ENCODE measurements around the gene NYAP1. TPM values are rescaled to one million over a fixed set of nuclear protein-coding genes. Genes with fewer than 3 reads are reported as not detected.
"Not testable (repeated sequence)": the region's sequence is repeated elsewhere in the genome, so short reads cannot be mapped to it uniquely, and the experiment has no call there.

Gene NYAP1
- total RNA-seq, 2 experiments from 2014 or later = 0.07 to 0.12 TPM

DNA sequence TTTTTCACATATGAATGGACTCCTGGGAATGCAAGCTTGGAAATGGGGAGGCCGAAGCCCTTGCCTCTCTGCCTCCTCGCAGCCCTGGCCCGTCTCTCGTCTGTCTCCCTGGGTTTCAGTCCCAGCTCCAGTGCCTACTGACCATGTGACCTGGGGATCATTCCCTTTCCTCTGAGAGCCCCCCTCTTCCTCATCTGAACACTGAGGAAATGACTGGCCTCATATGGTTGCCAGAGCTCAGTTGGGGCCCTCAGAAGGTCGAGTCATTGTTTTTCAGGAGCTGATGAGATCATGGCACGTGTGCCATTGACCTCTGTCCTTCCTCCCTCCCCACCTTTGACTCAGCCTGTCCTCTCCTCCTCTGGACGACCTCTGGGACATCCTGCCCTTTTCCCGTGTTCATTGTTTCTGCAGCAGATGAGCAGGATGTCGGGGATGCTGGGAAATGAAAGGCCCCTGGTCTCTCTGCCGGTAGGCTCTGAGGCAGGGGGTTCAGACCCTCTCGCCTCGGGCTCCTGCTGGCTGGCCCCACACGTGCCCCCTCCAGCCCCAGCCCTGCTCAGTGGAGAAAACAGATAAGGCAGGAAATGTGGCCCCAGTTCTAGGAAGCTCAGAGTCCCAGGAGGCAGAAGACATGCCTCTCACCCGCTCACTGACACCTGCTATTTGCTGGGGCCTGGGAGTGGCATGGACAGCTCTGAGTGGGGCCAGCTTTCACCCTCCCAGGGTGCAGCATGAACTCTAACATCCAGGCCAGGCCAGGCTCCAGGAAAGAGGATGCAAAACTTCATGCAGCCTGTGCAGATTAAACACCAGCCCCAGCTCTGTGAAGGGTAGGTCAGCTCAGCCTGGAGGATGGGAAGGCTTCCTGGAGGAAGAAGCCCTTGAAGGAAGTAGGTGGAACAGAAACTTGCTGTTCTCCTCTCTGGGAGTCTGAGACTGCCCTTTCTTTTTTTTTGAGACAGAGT, 39.1 kb upstream of the NYAP1 start:
- DNase-seq (no peak), ATAC-seq (peak; percentile 63)
- CTCF ChIA-PET = interaction anchor here (0.6 to 2.5 kb wide), 11 partner anchors 8 to 362 kb away, joined by 3 to 10 read pairs (median 3); partner anchors contain the start of gene PPP1R35
- H3K27me3 Mint-ChIP-seq = no peaks in the 10 kb centered on the region
- no peaks in the 10 kb centered on the region for H3K9me3 Mint-ChIP-seq (ENCODE audit: low read depth)
- H3K27ac Mint-ChIP-seq = peak overlapping the region; percentile 74
- no peak overlapping the region for H3K4me3 Mint-ChIP-seq
- H3K36me3 Mint-ChIP-seq = no peaks in the 10 kb centered on the region
- H3K4me1 Mint-ChIP-seq = peaks cover 20% of the 10 kb centered on the region

DNA sequence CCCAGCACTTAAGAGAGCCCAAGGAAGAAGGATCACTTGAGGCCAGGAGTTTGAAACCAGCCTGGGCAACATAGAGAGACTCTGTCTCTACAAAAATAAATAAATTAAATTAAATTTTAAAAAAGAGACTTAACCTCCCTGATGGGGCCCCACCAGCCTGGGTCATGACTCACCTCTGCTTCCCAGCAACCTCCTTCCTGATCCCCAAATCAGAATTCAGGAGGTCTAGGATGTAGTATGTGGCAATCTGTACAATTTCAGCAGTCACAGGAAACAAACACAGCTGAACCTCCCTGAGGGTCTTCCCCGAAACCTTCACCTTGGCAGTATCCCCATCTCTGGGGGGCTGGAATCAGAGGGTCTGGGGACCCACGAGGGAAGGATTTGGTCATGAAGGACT, 37.7 kb upstream of the NYAP1 start:
- ATAC-seq = no peak
- Mint-ChIP-seq H3K4me3 (no peak overlapping the region), H3K36me3 (no peaks in the 10 kb centered on the region), H3K9me3 (ENCODE audit: low read depth) (no peaks in the 10 kb centered on the region), H3K27ac (no peak overlapping the region), H3K27me3 (no peaks in the 10 kb centered on the region), H3K4me1 (peaks cover 29% of the 10 kb centered on the region)
- no peak for DNase-seq
- CTCF ChIA-PET = interaction anchor here (1.4 to 2.5 kb wide), 3 partner anchors 39 to 313 kb away, joined by 4 to 10 read pairs (median 9); no protein-coding TSS in a partner anchor

DNA sequence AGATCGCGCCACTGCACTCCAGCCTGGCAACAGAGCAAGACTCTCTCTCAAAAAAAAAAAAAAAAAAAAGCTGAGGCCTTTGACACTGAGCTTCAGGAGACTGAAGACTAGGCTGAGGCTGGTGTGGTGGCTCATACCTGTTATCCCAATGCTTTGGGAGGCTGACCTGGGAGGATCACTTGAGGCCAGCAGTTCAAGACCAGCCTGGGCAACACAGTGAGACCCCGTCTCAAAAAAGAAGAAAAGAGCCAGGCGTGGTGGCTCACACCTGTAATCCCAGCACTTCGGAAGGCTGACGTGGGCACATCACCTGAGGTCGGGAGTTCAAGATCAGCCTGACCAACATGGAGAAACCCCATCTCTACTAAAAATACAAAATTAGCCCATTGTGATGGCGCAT, 36.4 kb upstream of the NYAP1 start:
- H3K4me1 Mint-ChIP-seq = peaks cover 29% of the 10 kb centered on the region
- H3K27me3 Mint-ChIP-seq; ATAC-seq; H3K9me3 Mint-ChIP-seq (ENCODE audit: low read depth); DNase-seq; H3K36me3 Mint-ChIP-seq; H3K4me3 Mint-ChIP-seq; H3K27ac Mint-ChIP-seq: not testable (repeated sequence)
- CTCF ChIA-PET = interaction anchor here (0.8 to 1.4 kb wide), 4 partner anchors 22 to 315 kb away, joined by 3 to 5 read pairs (median 3); no protein-coding TSS in a partner anchor

DNA sequence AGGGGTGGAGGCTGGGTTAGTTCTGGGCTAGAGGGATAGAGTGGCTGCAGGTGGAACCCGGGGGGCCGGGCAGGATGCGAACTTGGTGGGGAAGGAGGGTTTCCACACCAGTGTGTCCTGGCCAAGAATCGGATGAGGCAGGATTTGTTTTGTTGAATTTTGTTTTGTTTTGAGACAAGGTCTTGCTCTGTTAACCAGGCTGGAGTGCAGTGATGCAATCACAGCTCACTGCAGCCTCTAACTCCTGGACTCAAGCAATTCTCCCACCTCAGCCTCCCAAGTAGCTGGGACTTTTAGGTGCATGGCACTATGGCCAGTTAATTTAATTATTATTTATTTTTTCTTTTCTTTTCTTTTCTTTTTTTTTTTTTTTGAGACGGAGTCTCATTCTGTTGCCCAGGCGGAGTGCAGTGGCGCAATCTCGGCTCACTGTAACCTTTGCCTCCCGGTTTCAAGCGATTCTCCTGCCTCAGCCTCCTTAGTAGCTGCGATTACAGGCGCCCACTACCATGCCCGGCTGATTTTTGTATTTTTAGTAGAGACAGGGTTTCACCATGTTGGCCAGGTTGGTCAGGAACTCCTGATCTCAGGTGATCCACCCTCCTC, 34.4 kb upstream of the NYAP1 start:
- no peak overlapping the region for H3K27ac Mint-ChIP-seq
- H3K36me3 Mint-ChIP-seq = no peaks in the 10 kb centered on the region
- H3K9me3 Mint-ChIP-seq (ENCODE audit: low read depth) = no peaks in the 10 kb centered on the region
- ATAC-seq = no peak
- CTCF ChIA-PET = interaction anchor here (0.6 to 3.1 kb wide), 9 partner anchors 8 to 452 kb away, joined by 3 to 16 read pairs (median 4); partner anchors contain the start of gene PPP1R35
- H3K4me3 Mint-ChIP-seq = no peak overlapping the region
- DNase-seq = no peak
- peaks cover 27% of the 10 kb centered on the region for H3K4me1 Mint-ChIP-seq
- no peaks in the 10 kb centered on the region for H3K27me3 Mint-ChIP-seq

DNA sequence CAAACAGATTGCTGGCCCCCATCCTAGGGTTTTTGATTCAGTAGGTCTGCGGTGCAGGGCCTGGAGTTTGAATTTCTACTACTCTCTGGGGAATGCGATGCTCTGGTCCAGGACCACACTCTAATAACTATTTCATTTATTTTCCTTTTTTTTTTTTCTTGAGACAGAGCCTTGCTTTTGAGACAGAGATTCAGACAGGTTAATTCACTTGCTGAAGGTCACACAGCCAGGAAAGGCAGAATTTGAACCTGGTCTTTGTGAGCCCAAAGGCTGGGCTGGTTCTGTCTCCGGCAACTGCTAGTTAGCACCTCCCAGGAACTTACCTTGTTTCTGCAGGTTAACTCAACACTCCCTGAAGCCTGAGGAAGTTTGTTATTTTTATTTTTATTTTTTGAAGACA, 31.2 kb upstream of the NYAP1 start:
- Mint-ChIP-seq H3K9me3 (ENCODE audit: low read depth) (no peaks in the 10 kb centered on the region), H3K27ac (no peak overlapping the region), H3K4me3 (no peak overlapping the region), H3K27me3 (no peaks in the 10 kb centered on the region), H3K36me3 (no peaks in the 10 kb centered on the region), H3K4me1 (peaks cover 13% of the 10 kb centered on the region)
- DNase-seq (no peak), ATAC-seq (no peak)
- CTCF ChIA-PET = interaction anchor here (1.1 to 1.5 kb wide), 3 partner anchors 12 to 320 kb away, joined by 3 read pairs; no protein-coding TSS in a partner anchor

DNA sequence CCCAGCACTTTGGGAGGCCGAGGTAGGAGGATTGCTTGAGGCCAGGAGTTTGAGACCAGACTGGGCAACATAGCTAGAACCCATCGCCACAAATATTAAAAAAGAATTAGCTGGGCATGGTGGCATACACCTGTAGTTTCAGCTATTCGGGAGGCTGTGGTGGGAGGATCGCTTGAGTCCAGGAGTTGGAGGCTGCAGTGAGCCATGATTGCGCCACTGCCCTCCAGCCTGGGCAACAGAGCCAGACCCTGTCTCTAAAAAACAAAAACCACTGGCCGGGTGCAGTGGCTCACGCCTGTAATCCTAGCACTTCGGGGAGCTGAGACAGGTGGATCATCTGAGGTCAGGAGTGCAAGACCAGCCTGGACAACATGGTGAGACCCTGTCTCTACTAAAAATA, 29.9 kb upstream of the NYAP1 start:
- not testable (repeated sequence) for ATAC-seq; DNase-seq; H3K9me3 Mint-ChIP-seq (ENCODE audit: low read depth); H3K27ac Mint-ChIP-seq; H3K4me3 Mint-ChIP-seq; H3K27me3 Mint-ChIP-seq; H3K36me3 Mint-ChIP-seq
- peaks cover 13% of the 10 kb centered on the region for H3K4me1 Mint-ChIP-seq
- CTCF ChIA-PET = interaction anchor here (0.8 to 5.4 kb wide), 8 partner anchors 9 to 110 kb away, joined by 3 to 26 read pairs (median 6); partner anchors contain the start of gene TSC22D4

DNA sequence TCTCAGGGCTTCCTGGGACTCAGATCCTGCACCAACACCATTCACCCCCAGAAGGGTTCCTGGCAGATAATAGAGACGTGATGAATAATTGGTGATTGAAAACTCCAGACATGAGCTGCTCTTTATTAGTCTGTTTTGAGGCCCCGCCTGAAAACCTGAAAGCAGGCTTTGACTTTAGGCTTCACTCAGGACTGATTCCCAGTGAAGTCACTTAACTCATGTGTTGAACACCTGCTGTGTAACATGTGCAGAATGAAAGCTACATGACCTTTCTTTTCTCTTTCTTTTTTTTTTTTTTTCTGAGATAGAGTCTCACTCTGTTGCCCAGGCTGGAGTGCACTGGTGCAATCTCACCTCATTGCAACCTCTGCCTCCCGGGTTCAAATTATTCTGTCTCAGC, 28.5 kb upstream of the NYAP1 start:
- no peak for ATAC-seq
- Mint-ChIP-seq H3K27ac (no peak overlapping the region), H3K27me3 (no peaks in the 10 kb centered on the region), H3K9me3 (ENCODE audit: low read depth) (no peaks in the 10 kb centered on the region), H3K4me3 (no peak overlapping the region), H3K36me3 (peaks cover 10% of the 10 kb centered on the region), H3K4me1 (peaks cover 14% of the 10 kb centered on the region)
- DNase-seq = no peak
- CTCF ChIA-PET = interaction anchor here (1.2 to 5.4 kb wide), 7 partner anchors 11 to 250 kb away, joined by 3 to 26 read pairs (median 7); partner anchors contain the start of genes PILRA, POP7 and TSC22D4

DNA sequence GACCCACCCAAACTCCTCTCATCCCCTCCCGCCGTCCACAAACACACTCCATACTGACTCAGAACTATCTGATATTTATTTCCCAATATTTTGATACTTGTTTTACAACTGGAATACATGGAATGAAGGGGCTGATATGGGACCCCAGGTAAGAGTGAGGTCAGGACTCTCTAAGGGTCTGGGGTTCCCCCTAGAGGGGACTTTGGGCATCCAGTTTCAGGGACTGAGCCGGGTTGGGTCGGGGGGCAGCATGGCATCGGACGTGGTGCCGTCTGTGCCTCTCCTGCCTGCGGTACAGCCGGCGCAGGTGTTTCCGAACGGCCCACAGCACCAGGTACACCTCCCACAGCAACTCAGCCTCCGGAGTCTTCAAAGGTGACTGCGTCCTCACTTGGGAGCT, 27.2 kb upstream of the NYAP1 start:
- Mint-ChIP-seq H3K9me3 (ENCODE audit: low read depth) (no peaks in the 10 kb centered on the region), H3K36me3 (peaks cover 22% of the 10 kb centered on the region), H3K4me1 (peaks cover 6% of the 10 kb centered on the region), H3K4me3 (no peak overlapping the region), H3K27me3 (no peaks in the 10 kb centered on the region), H3K27ac (no peak overlapping the region)
- CTCF ChIA-PET = interaction anchor here (1.2 to 5.4 kb wide), 2 partner anchors 12 to 14 kb away, joined by 3 to 26 read pairs; no protein-coding TSS in a partner anchor
- ATAC-seq (no peak), DNase-seq (no peak)

DNA sequence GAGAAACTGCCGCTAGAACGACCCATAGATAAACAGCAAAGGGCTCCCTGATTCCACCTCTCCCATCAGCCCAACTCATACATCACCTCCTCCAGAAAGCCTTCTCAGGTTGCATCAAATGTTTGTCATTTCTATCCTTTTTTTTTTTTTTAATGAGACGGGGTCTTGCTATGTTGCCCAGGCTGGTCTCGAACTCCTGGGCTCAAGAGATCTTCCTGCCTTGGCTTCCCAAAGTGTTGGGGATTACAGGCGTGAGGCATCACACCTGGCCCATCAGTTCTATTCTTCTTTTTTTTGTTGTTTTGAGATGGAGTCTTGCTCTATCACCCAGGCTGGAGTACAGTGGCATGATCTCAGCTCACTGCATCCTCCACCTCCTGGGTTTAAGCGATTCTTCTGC, 26.7 kb upstream of the NYAP1 start:
- no peak overlapping the region for H3K27ac Mint-ChIP-seq
- H3K36me3 Mint-ChIP-seq = peaks cover 23% of the 10 kb centered on the region
- H3K4me1 Mint-ChIP-seq = peaks cover 6% of the 10 kb centered on the region
- no peak overlapping the region for H3K4me3 Mint-ChIP-seq
- H3K27me3 Mint-ChIP-seq = no peaks in the 10 kb centered on the region
- ATAC-seq = no peak
- DNase-seq = no peak
- CTCF ChIA-PET = interaction anchor here (1.2 to 5.4 kb wide), 2 partner anchors 12 to 13 kb away, joined by 3 to 26 read pairs; no protein-coding TSS in a partner anchor
- no peaks in the 10 kb centered on the region for H3K9me3 Mint-ChIP-seq (ENCODE audit: low read depth)

DNA sequence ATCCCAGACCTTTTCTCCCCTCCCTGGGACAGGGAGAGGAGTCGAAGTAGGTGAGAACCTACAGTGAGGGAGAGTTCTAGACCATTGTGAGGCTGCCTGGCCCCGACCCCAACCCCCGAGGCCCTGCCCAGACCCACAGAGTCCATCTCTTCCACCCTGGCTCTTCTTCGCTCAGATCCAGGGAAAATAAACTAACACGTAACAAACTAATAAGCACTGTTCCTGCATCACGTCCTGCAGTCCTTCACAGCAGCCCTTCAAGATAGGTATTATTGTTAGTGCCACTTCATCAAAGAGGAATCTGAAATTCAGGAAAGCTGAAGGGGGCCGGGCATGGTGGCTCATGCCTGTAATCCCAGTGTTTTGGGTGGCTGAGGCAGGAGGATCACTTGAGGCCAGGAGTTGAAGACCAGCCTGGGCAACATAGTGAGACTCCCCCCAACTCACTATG, 19.5 kb upstream of the NYAP1 start, which contains the start of gene SPACDR:
Gene SPACDR (minus strand): TSS at position 51 of the 451 bp plus-strand sequence. CDS start 235 bp downstream, outside the sequence.
- CTCF ChIA-PET = interaction anchor here (0.9 to 3.0 kb wide), 8 partner anchors 12 to 241 kb away, joined by 3 to 12 read pairs (median 4); partner anchors contain the start of gene POP7
- H3K36me3 Mint-ChIP-seq = peaks cover 29% of the 10 kb centered on the region
- H3K27me3 Mint-ChIP-seq = no peaks in the 10 kb centered on the region
- DNase-seq (no peak), ATAC-seq (no peak)
- peaks cover 3% of the 10 kb centered on the region for H3K4me1 Mint-ChIP-seq
- no peaks in the 10 kb centered on the region for H3K9me3 Mint-ChIP-seq (ENCODE audit: low read depth)
- no peak within 1 kb of the TSS for H3K27ac Mint-ChIP-seq
- no peak within 1 kb of the TSS for H3K4me3 Mint-ChIP-seq

DNA sequence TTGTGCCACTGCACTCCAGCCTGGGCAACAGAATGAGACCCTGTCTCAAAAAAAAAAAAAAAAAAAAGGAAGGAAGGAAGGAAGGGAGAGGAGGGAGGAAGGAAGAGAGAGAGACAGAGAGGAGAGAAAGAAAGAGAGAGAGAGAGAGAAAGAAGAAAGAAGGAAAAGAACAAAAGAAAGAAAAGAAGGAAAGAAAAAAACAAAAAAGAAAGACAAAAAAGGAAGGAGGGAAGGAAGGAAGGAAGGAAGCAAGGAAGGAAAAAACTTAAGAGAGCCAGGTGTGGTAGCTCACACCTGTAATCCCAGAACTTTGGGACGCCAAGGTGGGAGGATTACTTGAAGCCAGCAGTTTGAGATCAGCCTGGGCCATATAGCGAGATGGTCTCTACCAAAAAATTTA, 18.9 kb upstream of the NYAP1 start:
- peaks cover 27% of the 10 kb centered on the region for H3K36me3 Mint-ChIP-seq
- ATAC-seq (no peak), DNase-seq (no peak)
- no peak overlapping the region for H3K27ac Mint-ChIP-seq
- H3K4me1 Mint-ChIP-seq = peaks cover 3% of the 10 kb centered on the region
- H3K4me3 Mint-ChIP-seq = no peak overlapping the region
- no peaks in the 10 kb centered on the region for H3K27me3 Mint-ChIP-seq
- CTCF ChIA-PET = interaction anchor here (0.8 to 3.0 kb wide), 9 partner anchors 11 to 241 kb away, joined by 3 to 12 read pairs (median 5); partner anchors contain the start of gene POP7
- H3K9me3 Mint-ChIP-seq (ENCODE audit: low read depth) = no peaks in the 10 kb centered on the region

DNA sequence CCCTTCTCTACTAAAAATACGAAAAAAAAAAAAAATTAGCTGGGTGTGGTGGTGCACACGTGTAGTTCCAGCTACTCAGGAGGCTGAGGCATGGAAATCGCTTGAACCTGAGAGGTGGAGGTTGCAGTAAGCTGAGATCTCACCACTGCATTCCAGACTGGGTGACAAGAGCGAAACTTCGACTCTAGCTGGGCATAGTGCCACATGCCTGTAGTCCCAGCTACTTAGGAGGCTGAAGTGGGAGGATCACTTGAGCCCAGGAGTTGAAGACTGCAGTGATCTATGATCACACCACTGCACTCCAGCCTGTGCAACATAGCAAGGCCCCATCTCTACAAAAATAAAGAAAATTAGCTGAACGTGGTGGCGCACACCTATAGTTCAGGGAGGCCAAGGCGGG, 18.4 kb upstream of the NYAP1 start:
- CTCF ChIA-PET = interaction anchor here (0.8 to 3.0 kb wide), 9 partner anchors 10 to 123 kb away, joined by 3 to 12 read pairs (median 5); no protein-coding TSS in a partner anchor

More for the DNA sequence above, 18.4 kb upstream of the NYAP1 start:
- H3K4me1 Mint-ChIP-seq = peaks cover 6% of the 10 kb centered on the region
- no peak for ATAC-seq
- no peaks in the 10 kb centered on the region for H3K9me3 Mint-ChIP-seq (ENCODE audit: low read depth)
- H3K4me3 Mint-ChIP-seq = no peak overlapping the region
- no peak for DNase-seq
- peaks cover 25% of the 10 kb centered on the region for H3K36me3 Mint-ChIP-seq
- peak overlapping the region; percentile 51 for H3K27ac Mint-ChIP-seq
- no peaks in the 10 kb centered on the region for H3K27me3 Mint-ChIP-seq

All from activated CD8-positive, alpha-beta memory T cell treated with anti-CD3 and anti-CD28 coated beads, Interleukin-2, amount 10 ng/mL, durations not matched to agents 7 days and 5 days (primary cell).